ENCODE results near the gene ZC3H14. TPM values are rescaled to one million over a fixed set of nuclear protein-coding genes. Genes with fewer than 3 reads are reported as not detected.

ZC3H14 gene
- total and polyA plus RNA-seq, 4 donors, result 22.4 to 54.5 (median 31.7) TPM

- no peak for TF ChIP-seq ZBTB33 (IDR thresholded peaks at IDR 0.05)
- TF ChIP-seq RXRA (IDR thresholded peaks at IDR 0.05), result no peak
- no peak for TF ChIP-seq MAX (IDR thresholded peaks at IDR 0.05)
- TF ChIP-seq YY1 (IDR thresholded peaks at IDR 0.05), result no peak
- no peak for TF ChIP-seq JUND (IDR thresholded peaks at IDR 0.05)
- no peak for TF ChIP-seq TAF1 (conservative IDR thresholded peaks at IDR 0.05)
- TF ChIP-seq HNF4A (conservative IDR thresholded peaks at IDR 0.05), result no peak
- TF ChIP-seq ATF3 (IDR thresholded peaks at IDR 0.05), result no peak
- no peak for TF ChIP-seq NR2F2 (IDR thresholded peaks at IDR 0.05)
Measured at GRCh38 chr14:88572117-88572516, 9.3 kb downstream of the ZC3H14 start (continued).

- 97% methylated on average over 5 of the region's 5 CpGs for WGBS
- TF ChIP-seq RXRA (IDR thresholded peaks at IDR 0.05) (no peak), YY1 (IDR thresholded peaks at IDR 0.05) (no peak)
- H3K4me3 ChIP-seq (ENCODE audit: low read depth in 1 of 3, low read length in 3 of 3), result no peak overlapping the region
Measured at GRCh38 chr14:88576222-88576621, 13.4 kb downstream of the ZC3H14 start.

GRCh38 chr14:88584451-88584850 lies 21.6 kb downstream of the ZC3H14 start:
- H3K4me3 ChIP-seq (ENCODE audit: low read depth in 1 of 3, low read length in 3 of 3), result no peak overlapping the region
- H3K9ac ChIP-seq (ENCODE audit: low read depth in 1 of 2, low read length in 2 of 2), result no peak overlapping the region
- 99% methylated on average over 3 of the region's 3 CpGs for WGBS
- TF ChIP-seq SP1 (IDR thresholded peaks at IDR 0.05), result no peak
- TF ChIP-seq EGR1 (IDR thresholded peaks at IDR 0.05; ENCODE audit: low read depth in 2 of 2), result no peak
- TF ChIP-seq HNF4A (conservative IDR thresholded peaks at IDR 0.05), result no peak
- TF ChIP-seq TAF1 (conservative IDR thresholded peaks at IDR 0.05), result no peak
- no peak for TF ChIP-seq MAX (IDR thresholded peaks at IDR 0.05)
- no peak for TF ChIP-seq FOXA1 (IDR thresholded peaks at IDR 0.05)
- no peak for TF ChIP-seq GABPA (IDR thresholded peaks at IDR 0.05 in 1 of 2, conservative IDR thresholded peaks at IDR 0.05 in 1 of 2)
- TF ChIP-seq NR2F2 (IDR thresholded peaks at IDR 0.05), result no peak
- no peak for TF ChIP-seq JUND (IDR thresholded peaks at IDR 0.05)
- no peak for TF ChIP-seq FOXA2 (IDR thresholded peaks at IDR 0.05)
- no peak for TF ChIP-seq YY1 (IDR thresholded peaks at IDR 0.05)
- TF ChIP-seq RAD21 (IDR thresholded peaks at IDR 0.05), result no peak
- TF ChIP-seq ZBTB33 (IDR thresholded peaks at IDR 0.05), result no peak
- TF ChIP-seq HNF4G (IDR thresholded peaks at IDR 0.05), result no peak
- no peak for TF ChIP-seq CTCF (IDR thresholded peaks at IDR 0.05; ENCODE audit: low read depth, low read length, missing input control)
- TF ChIP-seq REST (IDR thresholded peaks at IDR 0.05), result no peak
- TF ChIP-seq ATF3 (IDR thresholded peaks at IDR 0.05), result no peak
- no peak for TF ChIP-seq RXRA (IDR thresholded peaks at IDR 0.05)
- no peaks in the 10 kb centered on the region for H3K27me3 ChIP-seq (ENCODE audit: control insufficient read depth in 4 of 4, insufficient read depth in 4 of 4, low read length in 3 of 4)
- no peak for DNase-seq (ENCODE audit: low spot score)
- H3K4me1 ChIP-seq (ENCODE audit: control insufficient read depth in 4 of 4, insufficient read depth in 4 of 4, low read length in 3 of 4), result no peaks in the 10 kb centered on the region
- peaks cover 4 to 54% (median 42%) of the 10 kb centered on the region in 4 donors for H3K36me3 ChIP-seq (ENCODE audit: control insufficient read depth in 4 of 4, insufficient read depth in 3 of 4, low read depth in 1 of 4, low read length in 3 of 4)
- no peaks in the 10 kb centered on the region for H3K9me3 ChIP-seq (ENCODE audit: control insufficient read depth in 4 of 4, low read length in 3 of 4)
- no peak overlapping the region for H3K27ac ChIP-seq (ENCODE audit: low read depth in 1 of 2, low read length in 2 of 2)

More at GRCh38 chr14:88576222-88576621, 13.4 kb downstream of the ZC3H14 start:
- H3K9me3 ChIP-seq (ENCODE audit: control insufficient read depth in 4 of 4, low read length in 3 of 4), result no peaks in the 10 kb centered on the region
- H3K4me1 ChIP-seq (ENCODE audit: control insufficient read depth in 4 of 4, insufficient read depth in 4 of 4, low read length in 3 of 4), result no peaks in the 10 kb centered on the region
- DNase-seq (ENCODE audit: low spot score), result no peak
- no peak overlapping the region for H3K27ac ChIP-seq (ENCODE audit: low read depth in 1 of 2, low read length in 2 of 2)
- H3K9ac ChIP-seq (ENCODE audit: low read depth in 1 of 2, low read length in 2 of 2), result no peak overlapping the region
- H3K36me3 ChIP-seq (ENCODE audit: control insufficient read depth in 4 of 4, insufficient read depth in 3 of 4, low read depth in 1 of 4, low read length in 3 of 4), result peaks cover 23 to 82% (median 77%) of the 10 kb centered on the region in 4 donors
- H3K27me3 ChIP-seq (ENCODE audit: control insufficient read depth in 4 of 4, insufficient read depth in 4 of 4, low read length in 3 of 4), result no peaks in the 10 kb centered on the region
